SJSA1 (cell line): ENCODE data around the gene EIF2S1. TPM values are rescaled to one million over a fixed set of nuclear protein-coding genes. Genes with fewer than 3 reads are reported as not detected.

ENCODE experiments used
- DNase-seq, 2 experiments: peaks; one replicate each; pipeline ENCODE4 v3.0.0-alpha.2; 2015 to 2020; ENCODE audit warnings: low spot score in 2 of 2, low read depth in 1 of 2
- H3K27ac ChIP-seq: fragments of 250-450 bp; sonication (Bioruptor Pico); 2 replicates; pipeline ENCODE4 v1.5.1; 2020; ENCODE audit warnings: mild to moderate bottlenecking, moderate library complexity
- H3K27me3 ChIP-seq: fragments of 250-450 bp; sonication (Bioruptor Pico); replicated peaks from 2 replicates; pipeline ENCODE4 v1.5.1; 2020; ENCODE audit warnings: mild to moderate bottlenecking, moderate library complexity
- H3K36me3 ChIP-seq: fragments of 250-450 bp; sonication (Bioruptor Pico); 2 replicates; pipeline ENCODE4 v1.5.1; 2020; ENCODE audit warnings: mild to moderate bottlenecking
- H3K4me1 ChIP-seq: fragments of 250-450 bp; sonication (Bioruptor Pico); replicated peaks from 2 replicates; pipeline ENCODE4 v1.6.1; 2021; ENCODE audit warnings: mild to moderate bottlenecking
- H3K4me3 ChIP-seq: fragments of 250-450 bp; sonication (Bioruptor Pico); 2 replicates; pipeline ENCODE4 v1.5.1; 2020; ENCODE audit warnings: mild to moderate bottlenecking
- H3K9me3 ChIP-seq: fragments of 250-450 bp; sonication (Bioruptor Pico); replicated peaks from 2 replicates; pipeline ENCODE4 v1.5.1; 2020; ENCODE audit warnings: mild to moderate bottlenecking
- total RNA-seq: library from RNA; depleted of rRNA; stranded (reverse); fragments of >200 nt; shearing (Covaris generic); gene quantifications from 2 replicates; pipeline ENCODE4 v1.2.3, GENCODE V29; 2014

Gene EIF2S1
- total RNA-seq, 1 experiment from 2014 or later: 276 TPM

DNA sequence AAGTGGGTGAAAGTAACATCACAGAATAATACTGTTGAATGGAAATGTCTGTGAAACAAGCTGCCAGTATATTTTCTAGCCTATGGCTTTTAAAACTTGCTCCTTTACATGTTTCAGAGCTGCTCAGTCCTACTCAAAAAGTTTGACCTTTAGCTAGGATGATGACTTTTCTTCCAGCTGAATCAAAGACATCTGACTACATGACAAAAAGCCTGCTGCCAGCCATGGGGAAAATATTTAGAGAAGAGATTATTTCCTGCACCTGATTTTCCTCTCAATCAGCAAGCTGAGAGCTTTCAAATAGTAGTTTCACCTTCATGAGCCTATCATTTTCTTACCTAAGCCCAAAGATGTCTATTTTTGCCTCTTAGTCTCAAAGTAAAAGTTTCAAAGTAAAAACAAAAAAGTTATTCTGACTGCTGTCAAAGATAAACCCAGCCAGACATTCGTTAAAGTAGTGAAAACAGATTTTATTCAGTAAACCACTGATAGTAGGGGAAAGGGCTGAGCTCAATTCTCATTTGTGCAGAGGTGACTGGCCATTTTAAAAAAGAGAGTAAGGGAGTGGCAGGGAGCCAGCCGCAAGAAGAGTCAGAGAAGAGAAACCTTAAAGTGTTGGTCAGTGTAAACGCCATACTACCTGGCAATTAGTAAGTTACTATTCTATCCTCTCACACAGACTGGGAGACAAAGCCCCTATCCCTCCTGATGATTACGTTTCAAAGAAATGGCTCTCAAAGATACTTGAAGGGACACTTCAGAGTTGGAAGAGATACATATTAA, 2.8 kb upstream of the EIF2S1 start:
- no peak for DNase-seq
- H3K4me3 ChIP-seq: no peak overlapping the region
- no peak overlapping the region for H3K27ac ChIP-seq

GRCh38 chr14:67357969-67358354, 2.2 kb upstream of the EIF2S1 start:
- H3K27me3 ChIP-seq: no peaks in the 10 kb centered on the region
- no peaks in the 10 kb centered on the region for H3K9me3 ChIP-seq
- H3K27ac ChIP-seq: no peak overlapping the region
- peak overlapping the region; percentile 66; the same call in 1 of the 2 replicates for H3K4me3 ChIP-seq
- DNase-seq: no peak
- H3K4me1 ChIP-seq: peaks cover 11% of the 10 kb centered on the region
- peaks cover 20% of the 10 kb centered on the region for H3K36me3 ChIP-seq

More for the DNA sequence above, 2.8 kb upstream of the EIF2S1 start:
- peaks cover 17% of the 10 kb centered on the region for H3K36me3 ChIP-seq
- H3K4me1 ChIP-seq: peaks cover 11% of the 10 kb centered on the region
- no peaks in the 10 kb centered on the region for H3K9me3 ChIP-seq
- no peaks in the 10 kb centered on the region for H3K27me3 ChIP-seq

- Histone ChIP-seq H3K4me3 (peak overlapping the region; percentile 66), H3K9me3 (no peaks in the 10 kb centered on the region), H3K4me1 (peaks cover 11% of the 10 kb centered on the region), H3K27me3 (no peaks in the 10 kb centered on the region), H3K27ac (peak overlapping the region; percentile 97), H3K36me3 (peaks cover 28% of the 10 kb centered on the region)
- DNase-seq: peak in 1 of 2 experiments; percentile 56
These were observed 979 bp upstream of the EIF2S1 start for GRCh38 chr14:67358924-67359774.

DNA sequence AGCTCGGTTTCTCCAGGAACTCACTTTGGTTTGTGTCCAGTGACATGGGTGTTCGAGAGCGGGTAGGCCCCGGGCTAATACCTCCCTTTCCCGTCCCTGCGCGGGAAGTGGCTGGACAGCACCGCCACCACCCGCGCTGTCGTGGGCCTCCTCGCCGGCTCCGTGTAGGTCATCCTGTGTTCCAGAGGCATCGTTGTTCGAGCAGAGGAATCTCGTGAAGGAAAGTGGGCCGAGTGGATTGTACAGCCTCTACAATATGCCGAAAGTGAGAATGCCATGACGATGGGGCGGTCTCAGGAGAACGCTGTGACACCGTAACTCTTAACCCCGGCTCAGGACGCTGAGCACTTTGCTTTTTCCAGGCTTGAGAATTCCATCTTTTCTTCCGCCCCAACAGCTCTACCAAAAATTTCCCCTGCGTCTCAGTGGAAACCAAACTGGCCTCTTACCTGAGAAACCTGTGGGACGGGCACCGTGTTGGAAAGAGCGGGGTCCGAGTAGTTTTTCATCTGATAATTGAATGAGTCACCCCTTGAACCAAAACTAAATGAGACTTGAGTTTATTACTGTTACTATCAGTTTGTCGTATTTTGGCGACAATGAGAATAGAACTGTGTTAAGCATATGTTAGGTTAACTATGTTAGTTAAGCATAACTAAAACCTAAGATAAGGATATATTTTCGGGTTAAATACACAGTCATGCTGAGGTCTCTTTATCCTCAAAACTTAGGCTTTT, 510 bp downstream of the EIF2S1 start:
- Histone ChIP-seq H3K27ac (peak overlapping the region; percentile 97), H3K4me1 (peaks cover 11% of the 10 kb centered on the region), H3K36me3 (peaks cover 40% of the 10 kb centered on the region), H3K27me3 (no peaks in the 10 kb centered on the region), H3K9me3 (no peaks in the 10 kb centered on the region), H3K4me3 (peak overlapping the region; percentile 66)
- DNase-seq: no peak

GRCh38 chr14:67365476-67365875, 5.3 kb downstream of the EIF2S1 start:
- H3K9me3 ChIP-seq: no peaks in the 10 kb centered on the region
- no peak overlapping the region for H3K27ac ChIP-seq
- peaks cover 80% of the 10 kb centered on the region for H3K36me3 ChIP-seq
- no peak for DNase-seq
- H3K27me3 ChIP-seq: no peaks in the 10 kb centered on the region
- H3K4me3 ChIP-seq: no peak overlapping the region
- H3K4me1 ChIP-seq: peaks cover 7% of the 10 kb centered on the region; the same call in 1 of the 2 replicates

DNA sequence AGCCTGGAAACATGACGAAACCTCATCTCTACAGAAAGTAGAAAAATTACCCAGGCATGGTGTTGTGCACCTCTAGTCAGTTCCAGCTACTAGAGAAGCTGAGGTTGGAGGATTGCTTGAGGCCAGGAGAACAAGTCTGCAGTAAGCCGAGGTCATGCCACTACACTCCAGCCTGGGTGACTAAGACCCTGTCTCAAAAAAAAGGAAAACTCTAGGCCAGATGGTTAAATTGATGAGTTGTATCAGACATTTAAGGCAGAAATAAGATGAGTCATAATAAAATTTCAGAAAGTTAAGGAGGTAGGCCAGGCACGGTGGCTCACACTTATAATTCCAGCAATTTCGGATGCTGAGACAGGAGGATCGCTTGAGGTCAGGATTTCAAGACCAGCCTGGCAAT, 10.7 kb downstream of the EIF2S1 start:
- Histone ChIP-seq H3K4me1 (no peaks in the 10 kb centered on the region), H3K27ac (no peak overlapping the region), H3K36me3 (peaks cover 87% of the 10 kb centered on the region), H3K27me3 (no peaks in the 10 kb centered on the region), H3K4me3 (no peak overlapping the region), H3K9me3 (no peaks in the 10 kb centered on the region)
- DNase-seq: no peak

GRCh38 chr14:67371247-67372148, 11.4 kb downstream of the EIF2S1 start:
- no peak for DNase-seq
- Histone ChIP-seq H3K27me3 (no peaks in the 10 kb centered on the region), H3K27ac (no peak overlapping the region), H3K36me3 (peaks cover 87% of the 10 kb centered on the region), H3K4me1 (no peaks in the 10 kb centered on the region), H3K4me3 (no peak overlapping the region), H3K9me3 (no peaks in the 10 kb centered on the region)

DNA sequence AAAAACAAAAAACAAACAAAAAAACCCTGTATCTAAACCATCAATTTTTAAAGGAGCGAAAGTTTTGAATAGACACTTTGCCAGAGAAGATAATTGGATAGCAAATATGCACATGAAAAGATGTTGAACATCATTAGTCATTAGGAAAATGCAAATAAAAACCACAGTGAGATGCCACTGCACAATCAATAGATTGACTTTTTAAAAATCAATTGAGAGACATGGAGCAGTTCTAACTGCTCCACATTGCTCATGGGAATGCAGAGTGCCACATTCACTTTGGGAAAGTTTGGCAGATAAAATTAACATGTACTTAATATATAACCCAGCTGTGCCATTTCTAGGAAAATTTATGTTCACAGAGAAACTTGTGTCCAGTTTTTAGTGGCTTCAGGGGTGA, 12.7 kb downstream of the EIF2S1 start:
- H3K9me3 ChIP-seq: no peaks in the 10 kb centered on the region
- peaks cover 87% of the 10 kb centered on the region for H3K36me3 ChIP-seq
- H3K4me3 ChIP-seq: no peak overlapping the region
- no peaks in the 10 kb centered on the region for H3K4me1 ChIP-seq
- H3K27me3 ChIP-seq: no peaks in the 10 kb centered on the region
- no peak for DNase-seq
- no peak overlapping the region for H3K27ac ChIP-seq

DNA sequence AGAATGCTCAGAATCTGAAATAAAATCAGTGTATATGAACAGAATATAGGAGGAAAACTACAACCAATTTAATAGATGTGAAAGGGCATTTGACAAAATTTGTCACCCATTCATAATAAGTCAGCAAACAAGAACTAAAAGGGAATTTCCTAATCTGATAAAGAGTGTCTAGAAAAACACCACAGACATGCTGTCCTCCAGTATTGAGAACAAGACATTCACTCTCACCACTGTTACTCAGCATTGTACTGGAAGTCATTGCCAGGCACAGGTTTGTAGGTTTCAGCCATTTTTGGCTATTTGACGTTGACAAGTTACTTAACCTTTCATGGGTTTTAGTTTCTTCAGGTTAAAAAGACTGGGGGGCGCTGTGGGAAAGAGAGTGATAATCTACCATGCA, 13.2 kb downstream of the EIF2S1 start:
- no peak overlapping the region for H3K4me3 ChIP-seq
- peaks cover 85% of the 10 kb centered on the region for H3K36me3 ChIP-seq
- H3K4me1 ChIP-seq: no peaks in the 10 kb centered on the region
- H3K27me3 ChIP-seq: no peaks in the 10 kb centered on the region
- H3K9me3 ChIP-seq: no peaks in the 10 kb centered on the region
- H3K27ac ChIP-seq: no peak overlapping the region
- DNase-seq: no peak

DNA sequence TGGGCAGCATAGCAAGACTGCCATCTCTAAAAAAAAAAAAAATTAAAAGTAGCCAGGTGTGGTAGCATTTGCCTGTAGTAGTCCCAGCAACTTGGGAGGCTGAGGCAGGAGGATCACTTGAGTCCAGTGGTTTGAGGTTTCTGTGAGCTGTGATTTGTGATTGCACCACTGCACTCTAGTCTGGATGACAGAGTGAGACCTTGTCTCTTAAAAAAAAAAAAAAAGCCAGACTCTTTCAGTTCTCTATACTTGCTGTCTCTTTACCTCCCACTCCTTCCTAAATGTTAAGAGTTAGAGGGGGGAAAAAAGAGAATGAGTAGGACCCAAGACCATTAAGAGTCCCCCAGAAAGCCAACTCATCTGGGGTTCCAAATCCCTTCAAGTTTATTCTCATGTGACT, 17.8 kb downstream of the EIF2S1 start:
- no peaks in the 10 kb centered on the region for H3K4me1 ChIP-seq
- H3K27ac ChIP-seq: no peak overlapping the region
- no peaks in the 10 kb centered on the region for H3K9me3 ChIP-seq
- no peak overlapping the region for H3K4me3 ChIP-seq
- no peak for DNase-seq
- no peaks in the 10 kb centered on the region for H3K27me3 ChIP-seq
- peaks cover 89% of the 10 kb centered on the region for H3K36me3 ChIP-seq

DNA sequence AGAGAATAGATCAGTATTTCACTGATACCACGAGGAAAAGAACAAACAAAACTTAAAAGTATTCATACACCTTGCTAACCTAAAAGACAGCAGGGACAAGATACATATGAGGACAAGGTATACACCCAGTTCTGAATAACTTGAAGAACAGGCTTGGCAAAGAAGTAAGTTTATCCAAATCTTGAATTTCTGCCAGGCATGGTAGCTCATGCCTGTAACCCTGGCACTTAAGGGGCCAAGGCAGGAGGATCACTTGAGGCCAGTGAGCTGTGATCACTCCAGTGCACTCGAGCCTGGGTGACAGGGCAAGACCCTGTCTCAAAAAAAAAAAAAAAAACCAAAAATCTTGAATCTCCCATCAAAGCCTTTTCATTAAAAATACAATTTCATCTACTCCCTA, 25.0 kb downstream of the EIF2S1 start:
- Histone ChIP-seq H3K36me3 (peaks cover 75% of the 10 kb centered on the region), H3K27me3 (no peaks in the 10 kb centered on the region), H3K4me3 (no peak overlapping the region), H3K27ac (no peak overlapping the region), H3K4me1 (peaks cover 5% of the 10 kb centered on the region; the same call in 1 of the 2 replicates), H3K9me3 (no peaks in the 10 kb centered on the region)
- no peak for DNase-seq

GRCh38 chr14:67385618-67386017, 25.5 kb downstream of the EIF2S1 start:
- Histone ChIP-seq H3K4me3 (no peak overlapping the region), H3K4me1 (peaks cover 5% of the 10 kb centered on the region; the same call in 1 of the 2 replicates), H3K36me3 (peaks cover 71% of the 10 kb centered on the region), H3K27ac (no peak overlapping the region), H3K27me3 (no peaks in the 10 kb centered on the region), H3K9me3 (no peaks in the 10 kb centered on the region)
- DNase-seq: no peak

DNA sequence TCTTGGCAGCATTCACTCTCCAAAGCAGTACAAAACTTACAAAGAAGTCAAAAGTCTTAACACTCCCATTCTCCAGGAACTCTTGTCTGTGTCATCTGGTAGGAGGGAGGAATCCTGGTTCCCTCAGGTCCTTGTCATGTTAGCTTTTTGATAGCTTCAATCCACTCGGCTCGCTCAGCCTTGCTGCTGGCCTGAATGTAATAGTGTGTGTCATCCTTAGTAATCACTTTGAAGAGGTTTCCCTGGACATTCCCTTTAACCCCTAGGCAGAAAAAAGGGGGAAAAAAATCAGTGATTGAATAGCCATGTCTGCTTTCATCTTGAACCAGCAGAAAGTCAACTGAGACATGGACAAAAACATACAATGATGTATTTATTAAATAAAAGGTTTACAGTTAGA, 27.1 kb downstream of the EIF2S1 start:
- Histone ChIP-seq H3K4me1 (peaks cover 5% of the 10 kb centered on the region; the same call in 1 of the 2 replicates), H3K9me3 (no peaks in the 10 kb centered on the region), H3K4me3 (no peak overlapping the region), H3K27ac (no peak overlapping the region), H3K36me3 (peaks cover 55% of the 10 kb centered on the region), H3K27me3 (no peaks in the 10 kb centered on the region)
- peak in 1 of 2 experiments; percentile 14 for DNase-seq
